Mesothelial cell of epicardium (in vitro differentiated cells): ENCODE results near the gene ABCF2. TPM values are rescaled to one million over a fixed set of nuclear protein-coding genes. Genes with fewer than 3 reads are reported as not detected.

Experiments used
- DNase-seq, 2 experiments: peaks; one replicate each; pipeline ENCODE4 v3.0.0; 2021; ENCODE audit warnings: low spot score in 2 of 2; ENCODE audit not compliant: unreplicated experiment in 2 of 2
- H3K27ac Mint-ChIP-seq: 2 replicates; pipeline ENCODE4 v1.8.0; 2021; ENCODE audit warnings: mixed read lengths
- H3K27me3 Mint-ChIP-seq: 2 replicates; pipeline ENCODE4 v1.8.0; 2021; ENCODE audit warnings: low read depth, mixed read lengths
- H3K36me3 Mint-ChIP-seq: 2 replicates; pipeline ENCODE4 v1.8.0; 2021; ENCODE audit warnings: mixed read lengths
- H3K4me1 Mint-ChIP-seq: 2 replicates; pipeline ENCODE4 v1.8.0; 2021; ENCODE audit warnings: mixed read lengths
- H3K4me3 Mint-ChIP-seq: 2 replicates; pipeline ENCODE4 v1.8.0; 2021; ENCODE audit warnings: mild to moderate bottlenecking, moderate library complexity, mixed read lengths
- H3K9me3 Mint-ChIP-seq: 2 replicates; pipeline ENCODE4 v1.8.0; 2021; ENCODE audit warnings: mixed read lengths
- CTCF ChIP-seq: fragments of 200-600 bp; sonication (generic); IDR thresholded peaks from one replicate; pipeline ENCODE4 v1.5.0; 2021; ENCODE audit warnings: antibody characterized with exemption; ENCODE audit not compliant: unreplicated experiment
- total RNA-seq: library from RNA; stranded (reverse); gene quantifications from 3 replicates; pipeline ENCODE4 v1.2.1, GENCODE V29; 2021

Gene ABCF2
- total RNA-seq, 1 donor from 2014 or later: 46.2 TPM

- no peaks in the 10 kb centered on the region for H3K9me3 Mint-ChIP-seq
- no peak within 1 kb of the TSS for H3K4me3 Mint-ChIP-seq
- no peak within 1 kb of the TSS for H3K27ac Mint-ChIP-seq
- H3K4me1 Mint-ChIP-seq: peaks cover 9% of the 10 kb centered on the region
- peaks cover 19% of the 10 kb centered on the region for H3K36me3 Mint-ChIP-seq
- peaks cover 20% of the 10 kb centered on the region for H3K27me3 Mint-ChIP-seq
- no peak for DNase-seq
- TF ChIP-seq CTCF: no peak
Observed at GRCh38 chr7:151210087-151210854, 16.7 kb downstream of the ABCF2 start, which contains the start of gene H2BK1. H2BK1 (minus strand) TSS chr7:151210488; CDS start chr7:151210318, 170 bp downstream.

GRCh38 chr7:151209588-151209987 is 17.4 kb downstream of the ABCF2 start:
- no peak for TF ChIP-seq CTCF
- Mint-ChIP-seq H3K27me3 (peaks cover 27% of the 10 kb centered on the region), H3K4me3 (no peak overlapping the region), H3K4me1 (peaks cover 9% of the 10 kb centered on the region), H3K9me3 (no peaks in the 10 kb centered on the region), H3K27ac (no peak overlapping the region), H3K36me3 (peaks cover 13% of the 10 kb centered on the region)
- DNase-seq: no peak

DNA sequence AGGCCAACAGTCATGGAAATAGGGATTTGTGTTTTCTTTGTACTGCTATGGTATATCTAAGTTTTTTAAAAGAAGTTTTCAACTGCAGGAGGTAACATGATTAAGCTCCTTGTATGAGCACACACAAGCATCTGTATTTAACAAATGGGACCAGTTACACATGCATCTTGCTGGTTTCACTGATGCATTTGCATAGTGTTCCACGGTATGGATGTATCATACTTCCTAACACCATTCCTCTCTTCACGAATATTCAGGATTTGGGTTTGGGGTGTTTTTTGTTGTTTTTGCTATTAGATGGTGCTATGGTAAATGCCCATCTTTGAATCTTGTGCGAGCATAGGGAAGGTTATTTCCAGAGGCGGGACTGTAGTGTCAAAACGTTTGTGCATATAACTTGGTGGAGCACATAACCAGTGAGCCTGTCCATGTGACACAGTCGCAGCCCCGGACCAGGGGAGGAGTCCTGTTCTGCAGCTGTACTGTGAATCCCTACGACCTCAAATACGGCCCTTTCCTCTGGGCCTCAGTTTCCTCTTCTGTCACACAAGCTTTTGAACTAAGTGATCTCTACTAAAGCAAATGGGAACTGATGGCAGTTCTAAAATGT is 18.6 kb downstream of the ABCF2 start:
- peaks cover 37% of the 10 kb centered on the region for H3K27me3 Mint-ChIP-seq
- peaks cover 9% of the 10 kb centered on the region for H3K4me1 Mint-ChIP-seq
- TF ChIP-seq CTCF: no peak
- peaks cover 6% of the 10 kb centered on the region for H3K36me3 Mint-ChIP-seq
- no peak for DNase-seq
- no peak overlapping the region for H3K27ac Mint-ChIP-seq
- H3K4me3 Mint-ChIP-seq: no peak overlapping the region
- no peaks in the 10 kb centered on the region for H3K9me3 Mint-ChIP-seq

DNA sequence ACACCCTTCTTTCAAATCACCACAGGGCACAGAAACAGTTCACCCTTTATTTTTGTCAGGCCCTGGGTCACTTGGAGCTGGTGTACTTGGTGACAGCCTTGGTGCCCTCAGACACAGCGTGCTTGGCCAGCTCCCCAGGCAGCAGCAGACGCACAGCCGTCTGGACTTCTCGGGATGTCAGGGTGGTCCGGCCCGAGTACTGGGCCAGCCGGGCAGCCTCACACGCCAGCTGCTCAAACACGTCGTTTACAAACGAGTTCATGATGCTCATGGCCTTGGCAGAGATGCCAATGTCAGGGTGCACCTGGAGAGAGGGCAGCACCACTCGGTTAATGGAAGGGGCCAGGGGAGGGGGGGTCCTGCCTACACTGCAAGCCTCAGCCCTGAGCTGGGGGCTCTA is 19.2 kb downstream of the ABCF2 start:
- no peaks in the 10 kb centered on the region for H3K9me3 Mint-ChIP-seq
- DNase-seq: no peak

GRCh38 chr7:151207315-151207714 is 19.7 kb downstream of the ABCF2 start:
- Mint-ChIP-seq H3K4me1 (peaks cover 9% of the 10 kb centered on the region), H3K9me3 (no peaks in the 10 kb centered on the region), H3K27ac (no peak overlapping the region), H3K4me3 (no peak overlapping the region), H3K27me3 (peaks cover 45% of the 10 kb centered on the region), H3K36me3 (no peaks in the 10 kb centered on the region)
- DNase-seq: no peak
- TF ChIP-seq CTCF: no peak

More for the DNA sequence above, 19.2 kb downstream of the ABCF2 start:
- peaks cover under 1% of the 10 kb centered on the region for H3K36me3 Mint-ChIP-seq
- peaks cover 9% of the 10 kb centered on the region for H3K4me1 Mint-ChIP-seq
- no peak overlapping the region for H3K4me3 Mint-ChIP-seq
- H3K27ac Mint-ChIP-seq: no peak overlapping the region
- H3K27me3 Mint-ChIP-seq: peaks cover 42% of the 10 kb centered on the region
- no peak for TF ChIP-seq CTCF
